IMR-90 (cell line): Measurements from ENCODE around the gene UFSP1. TPM values are rescaled to one million over a fixed set of nuclear protein-coding genes. Genes with fewer than 3 reads are reported as not detected.

Source experiments
- ATAC-seq: fragments of 200-7000 bp; cut with Tn5 transposase; 2 replicates; pipeline ENCODE4 v1.9.1; 2020; ENCODE audit warnings: low read depth, mild to moderate bottlenecking, moderate library complexity
- BruUV-seq: library from RNA; stranded (reverse); fragments of 400-500 nt; replicated peaks from 2 replicates; lab custom pipeline; 2021; lab: Mats Ljungman, UMichigan
- CTCF ChIA-PET: fragments of 300-600 bp; formaldehyde crosslinking; extraction: SDS; loops from one replicate; lab custom pipeline; 2021; ENCODE audit warnings: antibody characterized with exemption; lab: Yijun Ruan, JAX
- POLR2A ChIA-PET: fragments of 300-600 bp; sonication (Branson Sonifier 250); formaldehyde crosslinking; loops from one replicate; lab custom pipeline; 2022; ENCODE audit warnings: antibody characterized with exemption; ENCODE audit not compliant: unreplicated experiment; lab: Charles Lee
- DNase-seq: peaks from one replicate; pipeline ENCODE4 v3.0.0; 2013
- H2AFZ ChIP-seq: replicated peaks from 2 replicates; pipeline ENCODE3; 2013; ENCODE audit warnings: low read length, mild to moderate bottlenecking; ENCODE audit not compliant: poor library complexity
- H2AK5ac ChIP-seq: 2 replicates; pipeline ENCODE4 v1.6.1; 2013; ENCODE audit warnings: low read depth, low read length, inconsistent platforms
- H2AK9ac ChIP-seq: replicated peaks from 2 replicates; pipeline ENCODE3; 2013; ENCODE audit warnings: mild to moderate bottlenecking, low read depth, low read length, moderate library complexity; ENCODE audit not compliant: poor library complexity
- H2BK120ac ChIP-seq: 2 replicates; pipeline ENCODE4 v1.6.1; 2013; ENCODE audit warnings: low read depth, low read length, inconsistent platforms
- H2BK15ac ChIP-seq: 3 replicates; pipeline ENCODE4 v1.6.1; 2013; ENCODE audit warnings: low read depth, low read length, inconsistent platforms
- H2BK20ac ChIP-seq: 2 replicates; pipeline ENCODE4 v1.6.1; 2013; ENCODE audit warnings: low read depth, mild to moderate bottlenecking, inconsistent platforms, low read length, moderate library complexity
- H2BK5ac ChIP-seq: 2 replicates; pipeline ENCODE4 v1.6.1; 2013; ENCODE audit warnings: mild to moderate bottlenecking, low read depth, low read length, inconsistent platforms; ENCODE audit not compliant: poor library complexity, severe bottlenecking
- H3K14ac ChIP-seq: replicated peaks from 2 replicates; pipeline ENCODE4 v1.6.1; 2013; ENCODE audit warnings: low read depth, low read length, inconsistent platforms
- H3K18ac ChIP-seq: 2 replicates; pipeline ENCODE4 v1.6.1; 2013; ENCODE audit warnings: low read depth, low read length, control low read depth
- H3K23ac ChIP-seq: 2 replicates; pipeline ENCODE4 v1.6.1; 2013; ENCODE audit warnings: low read depth, low read length, inconsistent platforms
- H3K27ac ChIP-seq: 2 replicates; pipeline ENCODE4 v1.5.1; 2013; ENCODE audit warnings: mild to moderate bottlenecking, control low read depth, low read length; ENCODE audit not compliant: insufficient read depth
- H3K27me3 ChIP-seq: 2 replicates; pipeline ENCODE4 v1.6.1; 2013; ENCODE audit warnings: low read length; ENCODE audit not compliant: control insufficient read depth, insufficient read depth
- H3K36me3 ChIP-seq: 2 replicates; pipeline ENCODE4 v1.6.1; 2013; ENCODE audit warnings: low read length, mixed read lengths; ENCODE audit not compliant: control insufficient read depth, insufficient read depth
- H3K4ac ChIP-seq: 2 replicates; pipeline ENCODE4 v1.6.1; 2013; ENCODE audit warnings: low read depth, low read length, inconsistent platforms
- H3K4me1 ChIP-seq: 2 replicates; pipeline ENCODE4 v1.6.1; 2013; ENCODE audit warnings: low read length, mixed read lengths; ENCODE audit not compliant: control insufficient read depth, insufficient read depth
- H3K4me2 ChIP-seq: 2 replicates; pipeline ENCODE4 v1.6.1; 2013; ENCODE audit warnings: low read depth, mild to moderate bottlenecking, control low read depth, low read length, moderate library complexity
- H3K4me3 ChIP-seq: 2 replicates; pipeline ENCODE4 v1.5.1; 2013; ENCODE audit warnings: low read depth, mild to moderate bottlenecking, control low read depth, low read length, moderate library complexity; ENCODE audit not compliant: insufficient read depth
- H3K56ac ChIP-seq: 2 replicates; pipeline ENCODE4 v1.6.1; 2013; ENCODE audit warnings: low read length, inconsistent platforms; ENCODE audit not compliant: insufficient read depth; ENCODE audit errors: extremely low read depth
- H3K79me1 ChIP-seq, 2 experiments: 2 replicates each; pipeline ENCODE4 v1.6.1; 2013; ENCODE audit warnings: low read length in 2 of 2, inconsistent platforms in 1 of 2, low read depth in 1 of 2
- H3K9ac ChIP-seq: 2 replicates; pipeline ENCODE4 v1.6.1; 2013; ENCODE audit warnings: low read depth, low read length, control low read depth
- H3K9me1 ChIP-seq: 2 replicates; pipeline ENCODE4 v1.6.1; 2013; ENCODE audit warnings: low read length, inconsistent platforms; ENCODE audit not compliant: insufficient read depth
- H3K9me3 ChIP-seq: 2 replicates; pipeline ENCODE4 v1.6.1; 2013; ENCODE audit warnings: low read length; ENCODE audit not compliant: control insufficient read depth, insufficient read depth
- H4K20me1 ChIP-seq: 2 replicates; pipeline ENCODE4 v1.6.1; 2013; ENCODE audit warnings: low read length, inconsistent platforms; ENCODE audit not compliant: insufficient read depth
- H4K5ac ChIP-seq: 2 replicates; pipeline ENCODE4 v1.6.1; 2013; ENCODE audit warnings: mild to moderate bottlenecking, low read depth, low read length, control low read depth
- H4K8ac ChIP-seq, 2 experiments: 2 replicates each; pipeline ENCODE4 v1.6.1; 2013; ENCODE audit warnings: low read depth in 2 of 2, low read length in 2 of 2, control low read depth in 1 of 2, inconsistent platforms in 1 of 2
- H4K91ac ChIP-seq: 2 replicates; pipeline ENCODE4 v1.6.1; 2013; ENCODE audit warnings: low read depth, low read length, inconsistent platforms; ENCODE audit not compliant: insufficient read depth
- BHLHE40 ChIP-seq: fragments of 150-350 bp; IDR thresholded peaks from 2 replicates; pipeline ENCODE4 v1.6.1; 2016; ENCODE audit warnings: mild to moderate bottlenecking, low read depth, low read length
- CEBPB ChIP-seq: IDR thresholded peaks from 2 replicates; pipeline ENCODE4 v1.6.1; 2012; ENCODE audit warnings: low read depth, low read length, improper control_type of control experiment
- CHD1 ChIP-seq: IDR thresholded peaks from 2 replicates; pipeline ENCODE4 v1.6.1; 2012; ENCODE audit warnings: low read depth, low read length, improper control_type of control experiment
- FOS ChIP-seq: fragments of 150-350 bp; IDR thresholded peaks from 2 replicates; pipeline ENCODE4 v1.6.1; 2016; ENCODE audit warnings: low read depth, low read length
- MAFK ChIP-seq: IDR thresholded peaks from 2 replicates; pipeline ENCODE4 v1.6.1; 2012; ENCODE audit warnings: low read depth, low read length, improper control_type of control experiment
- MAZ ChIP-seq: IDR thresholded peaks from 2 replicates; pipeline ENCODE4 v1.6.1; 2012; ENCODE audit warnings: low read depth, mild to moderate bottlenecking, low read length, improper control_type of control experiment, moderate library complexity, borderline replicate concordance
- MXI1 ChIP-seq: IDR thresholded peaks from 2 replicates; pipeline ENCODE4 v1.6.1; 2012; ENCODE audit warnings: low read depth, mild to moderate bottlenecking, low read length, moderate library complexity, borderline replicate concordance
- NFE2L2 ChIP-seq: fragments of 150-350 bp; IDR thresholded peaks from 2 replicates; pipeline ENCODE4 v1.6.1; 2016; ENCODE audit warnings: low read depth, mild to moderate bottlenecking, low read length
- POLR2A ChIP-seq: IDR thresholded peaks from 2 replicates; pipeline ENCODE4 v1.6.1; 2012; ENCODE audit warnings: mild to moderate bottlenecking, low read depth, low read length
- RAD21 ChIP-seq: IDR thresholded peaks from 2 replicates; pipeline ENCODE4 v1.6.1; 2012; ENCODE audit warnings: low read length, improper control_type of control experiment
- RCOR1 ChIP-seq: IDR thresholded peaks from 2 replicates; pipeline ENCODE4 v1.6.1; 2012; ENCODE audit warnings: mild to moderate bottlenecking, low read length, improper control_type of control experiment; ENCODE audit not compliant: insufficient replicate concordance
- RFX5 ChIP-seq: IDR thresholded peaks from 2 replicates; pipeline ENCODE4 v1.8.0; 2012; ENCODE audit warnings: low read depth, mild to moderate bottlenecking, low read length, moderate library complexity
- SMC3 ChIP-seq: fragments of 150-350 bp; IDR thresholded peaks from 2 replicates; pipeline ENCODE4 v1.6.1; 2016; ENCODE audit warnings: low read depth, mild to moderate bottlenecking, antibody characterized with exemption, low read length, moderate library complexity
- WGBS, 2 experiments: methylation state at CpG; one replicate each; pipeline versions ENCODE4 v1.1.5 to v1.1.7; 2013; ENCODE audit warnings: missing lambda C conversion rate in 2 of 2; ENCODE audit not compliant: insufficient read length in 1 of 2; ENCODE audit errors: extremely low coverage in 2 of 2; 5-methylcytosine and 5-hydroxymethylcytosine counted together
- dilution Hi-C: fragments of 300-500 bp; cut with HindIII; formaldehyde crosslinking; loops from one replicate; pipeline ENCODE4 v1.14.3; 2018; ENCODE audit warnings: low sequenced_read_pairs; ENCODE audit not compliant: unreplicated experiment
- in situ Hi-C: fragments of 300-500 bp; cut with MboI; formaldehyde crosslinking; loops from 3 replicates; pipeline ENCODE4 v1.14.3; 2019; ENCODE audit warnings: low sequenced_read_pairs, inconsistent platforms, mixed read lengths
- intact Hi-C: fragments of 100-400 bp; cut with micrococcal nuclease; formaldehyde crosslinking; loops from 2 replicates; pipeline ENCODE4 v1.10.0; 2022
- polyA plus RNA-seq, 3 experiments: library from polyadenylated mRNA; depleted of rRNA; stranded (reverse); fragments of >200 nt; gene quantifications; 2 replicates each; pipeline ENCODE4 v1.2.3, GENCODE V29; 2012; ENCODE audit warnings: low replicate concordance in 1 of 3
- total RNA-seq: library from RNA; depleted of rRNA; stranded (reverse); fragments of >200 nt; gene quantifications from 2 replicates; pipeline ENCODE4 v1.2.3, GENCODE V29; 2012
- TF ChIP-seq, protein P1 (sequence below): fragments of 150-350 bp; IDR thresholded peaks from 2 replicates; pipeline ENCODE4 v1.6.1; 2017; ENCODE audit warnings: mild to moderate bottlenecking, antibody characterized with exemption, low read length, low read depth
- TF ChIP-seq, protein P2 (sequence below): conservative IDR thresholded peaks from 2 replicates; pipeline ENCODE4 v1.5.1; 2012; ENCODE audit warnings: mild to moderate bottlenecking, low read depth, low read length, improper control_type of control experiment
- TF ChIP-seq, protein P3 (sequence below): fragments of 150-350 bp; IDR thresholded peaks from 2 replicates; pipeline ENCODE4 v1.6.1; 2016; ENCODE audit warnings: low read depth, mild to moderate bottlenecking, low read length, moderate library complexity, borderline replicate concordance

The UFSP1 gene
- total and polyA plus RNA-seq, 2 of the 4 experiments (the other 2 are of a cell fraction), result 0.36 to 1.0 TPM

DNA sequence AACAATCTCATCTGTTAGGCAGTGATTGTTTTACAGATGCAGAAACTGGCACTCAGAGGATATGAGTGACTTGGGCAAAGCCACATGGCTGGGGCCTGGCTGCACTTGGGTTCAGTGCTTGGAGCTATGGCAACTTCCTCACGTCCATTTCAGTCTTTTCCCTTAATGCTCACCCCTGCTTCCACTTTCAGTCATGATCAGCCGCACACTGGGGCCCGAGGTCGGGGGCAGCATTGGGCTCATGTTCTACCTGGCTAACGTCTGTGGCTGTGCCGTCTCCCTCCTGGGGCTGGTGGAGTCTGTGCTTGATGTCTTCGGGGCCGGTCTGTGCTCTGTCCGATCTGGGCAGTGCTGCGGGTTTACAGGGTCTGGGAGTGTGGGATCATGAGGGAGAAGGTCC, 34.0 kb downstream of the UFSP1 start:
- in situ Hi-C loops, result loop anchor here (5.0 to 25.0 kb wide), 3 partner anchors 148 to 393 kb away; partner anchors contain the start of genes FBXO24, LRCH4, POP7 and SPACDR
- Histone ChIP-seq H3K36me3 (peaks cover 16% of the 10 kb centered on the region), H3K4ac (no peak overlapping the region), H3K9me1 (no peaks in the 10 kb centered on the region), H3K23ac (no peak overlapping the region), H2BK15ac (no peak overlapping the region), H3K56ac (no peak overlapping the region), H2BK5ac (no peak overlapping the region), H2AK5ac (no peak overlapping the region), H2AK9ac (no peak overlapping the region), H2BK20ac (no peak overlapping the region), H3K79me1 (peaks cover 12 to 21% of the 10 kb centered on the region in 2 experiments), H4K8ac (no peak overlapping the region), H2BK120ac (no peak overlapping the region), H3K4me2 (no peak overlapping the region), H3K9me3 (no peaks in the 10 kb centered on the region), H4K91ac (no peak overlapping the region), H3K27me3 (no peaks in the 10 kb centered on the region), H3K14ac (no peak overlapping the region), H3K18ac (no peak overlapping the region), H3K27ac (no peak overlapping the region), H2AFZ (no peak overlapping the region), H3K4me3 (no peak overlapping the region), H4K20me1 (no peaks in the 10 kb centered on the region; the same call in none of the 2 replicates), H4K5ac (no peak overlapping the region), H3K9ac (no peak overlapping the region), H3K4me1 (no peaks in the 10 kb centered on the region)
- DNase-seq, result no peak
- no peak for ATAC-seq
- WGBS, 2 experiments, result 100% methylated on average over 3 of the region's 10 CpGs; no CpG with 5 or more reads in 1 of the 2 experiments
- dilution Hi-C loops, result no loop called here
- TF ChIP-seq MXI1, result no peak
- TF ChIP-seq RFX5, result no peak
- TF ChIP-seq, protein P1, sequence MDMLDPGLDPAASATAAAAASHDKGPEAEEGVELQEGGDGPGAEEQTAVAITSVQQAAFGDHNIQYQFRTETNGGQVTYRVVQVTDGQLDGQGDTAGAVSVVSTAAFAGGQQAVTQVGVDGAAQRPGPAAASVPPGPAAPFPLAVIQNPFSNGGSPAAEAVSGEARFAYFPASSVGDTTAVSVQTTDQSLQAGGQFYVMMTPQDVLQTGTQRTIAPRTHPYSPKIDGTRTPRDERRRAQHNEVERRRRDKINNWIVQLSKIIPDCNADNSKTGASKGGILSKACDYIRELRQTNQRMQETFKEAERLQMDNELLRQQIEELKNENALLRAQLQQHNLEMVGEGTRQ, result no peak
- no peak for TF ChIP-seq CEBPB
- TF ChIP-seq NFE2L2, result no peak
- TF ChIP-seq, protein P2, sequence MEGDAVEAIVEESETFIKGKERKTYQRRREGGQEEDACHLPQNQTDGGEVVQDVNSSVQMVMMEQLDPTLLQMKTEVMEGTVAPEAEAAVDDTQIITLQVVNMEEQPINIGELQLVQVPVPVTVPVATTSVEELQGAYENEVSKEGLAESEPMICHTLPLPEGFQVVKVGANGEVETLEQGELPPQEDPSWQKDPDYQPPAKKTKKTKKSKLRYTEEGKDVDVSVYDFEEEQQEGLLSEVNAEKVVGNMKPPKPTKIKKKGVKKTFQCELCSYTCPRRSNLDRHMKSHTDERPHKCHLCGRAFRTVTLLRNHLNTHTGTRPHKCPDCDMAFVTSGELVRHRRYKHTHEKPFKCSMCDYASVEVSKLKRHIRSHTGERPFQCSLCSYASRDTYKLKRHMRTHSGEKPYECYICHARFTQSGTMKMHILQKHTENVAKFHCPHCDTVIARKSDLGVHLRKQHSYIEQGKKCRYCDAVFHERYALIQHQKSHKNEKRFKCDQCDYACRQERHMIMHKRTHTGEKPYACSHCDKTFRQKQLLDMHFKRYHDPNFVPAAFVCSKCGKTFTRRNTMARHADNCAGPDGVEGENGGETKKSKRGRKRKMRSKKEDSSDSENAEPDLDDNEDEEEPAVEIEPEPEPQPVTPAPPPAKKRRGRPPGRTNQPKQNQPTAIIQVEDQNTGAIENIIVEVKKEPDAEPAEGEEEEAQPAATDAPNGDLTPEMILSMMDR, result no peak
- TF ChIP-seq, protein P3, sequence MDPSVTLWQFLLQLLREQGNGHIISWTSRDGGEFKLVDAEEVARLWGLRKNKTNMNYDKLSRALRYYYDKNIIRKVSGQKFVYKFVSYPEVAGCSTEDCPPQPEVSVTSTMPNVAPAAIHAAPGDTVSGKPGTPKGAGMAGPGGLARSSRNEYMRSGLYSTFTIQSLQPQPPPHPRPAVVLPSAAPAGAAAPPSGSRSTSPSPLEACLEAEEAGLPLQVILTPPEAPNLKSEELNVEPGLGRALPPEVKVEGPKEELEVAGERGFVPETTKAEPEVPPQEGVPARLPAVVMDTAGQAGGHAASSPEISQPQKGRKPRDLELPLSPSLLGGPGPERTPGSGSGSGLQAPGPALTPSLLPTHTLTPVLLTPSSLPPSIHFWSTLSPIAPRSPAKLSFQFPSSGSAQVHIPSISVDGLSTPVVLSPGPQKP, result no peak
- TF ChIP-seq SMC3, result no peak
- no peak for TF ChIP-seq RCOR1
- TF ChIP-seq POLR2A, result no peak
- no peak for TF ChIP-seq FOS
- TF ChIP-seq MAFK, result no peak
- no peak for TF ChIP-seq MAZ
- TF ChIP-seq BHLHE40, result no peak
- TF ChIP-seq CHD1, result no peak
- TF ChIP-seq RAD21, result no peak
- intact Hi-C loops, result no loop called here
- ChIA-PET POLR2A (no interaction called here), CTCF (no interaction called here)
- BruUV-seq, result no TSS peak
